ENCODE data around the gene CACNG8.
"Not testable (repeated sequence)": the region's sequence is repeated elsewhere in the genome, so short reads cannot be mapped to it uniquely, and the experiment has no call there.

CACNG8 gene

DNA sequence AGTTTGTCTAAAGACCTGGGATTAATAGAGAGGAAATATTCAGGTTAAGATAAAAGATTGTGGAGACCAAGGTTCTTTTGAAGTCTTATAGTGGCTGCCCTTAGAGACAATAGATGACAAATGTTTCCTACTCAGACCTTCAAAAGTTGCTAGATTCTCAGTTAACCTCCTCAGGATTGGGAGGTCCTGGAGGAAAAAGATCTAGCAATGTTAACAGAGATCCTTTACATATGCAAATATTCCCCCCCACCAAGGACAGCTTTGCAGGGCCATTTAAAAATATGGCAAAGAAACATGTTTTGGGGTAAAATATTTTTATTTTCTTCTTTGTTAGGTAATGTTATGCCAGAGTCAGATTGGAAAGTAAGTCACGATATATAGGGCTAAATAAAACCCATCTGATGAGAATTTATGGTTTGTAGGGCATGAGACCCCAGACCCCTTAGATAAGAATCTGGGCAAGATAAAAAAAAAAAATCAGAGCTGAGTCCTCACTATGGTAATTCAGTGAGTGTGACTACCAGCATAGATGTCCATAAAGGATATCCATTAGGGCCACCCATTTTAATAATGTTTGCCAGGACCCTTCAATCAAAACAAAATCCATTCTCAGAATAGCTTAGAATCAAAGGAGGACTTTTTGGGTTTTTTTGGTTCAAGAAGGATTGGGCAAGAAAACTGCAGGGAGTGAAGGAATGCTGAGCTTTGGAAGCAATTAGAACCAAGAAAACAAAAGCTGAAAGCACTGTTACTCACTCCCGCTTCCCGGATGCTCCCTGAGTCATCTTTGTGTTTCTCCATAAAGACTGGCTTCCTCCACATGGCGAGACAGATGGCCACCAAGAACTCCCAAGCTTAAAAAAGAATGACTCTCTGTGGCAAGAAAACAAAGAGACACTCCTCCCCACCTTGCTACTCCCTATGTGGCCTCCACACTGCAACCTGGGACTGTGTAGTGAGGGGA lies 72.8 kb downstream of the CACNG8 start:
- DNase-seq (ENCODE audit: low spot score) = no peak

DNA sequence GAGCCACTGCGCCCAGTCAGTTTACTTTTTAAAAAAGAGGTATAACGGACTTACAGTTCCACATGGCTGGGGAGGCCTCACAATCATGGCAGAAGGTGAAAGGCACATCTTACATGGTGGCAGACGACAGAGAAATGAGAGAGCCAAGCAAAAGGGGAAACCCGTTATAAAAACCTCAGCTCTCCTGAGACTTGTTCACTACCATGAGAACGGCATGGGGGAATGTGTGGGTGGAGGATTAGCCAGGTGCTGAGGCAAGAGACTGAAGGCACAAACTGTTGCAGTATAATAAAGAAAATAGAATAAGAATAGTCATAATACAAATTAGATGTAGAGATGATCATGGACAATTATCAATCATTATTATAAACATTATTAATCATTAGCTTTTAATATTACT lies 73.8 kb downstream of the CACNG8 start:
- DNase-seq (ENCODE audit: low spot score) = not testable (repeated sequence)

Measured in activated CD4-positive, alpha-beta T cell treated with anti-CD3 and anti-CD28 coated beads, Interleukin-2, Interleukin-4, amounts not matched to agents 100 ng/mL and 50 ng/mL, durations not matched to agents 16 hours and 8 hours (primary cell).